ENCODE results near the gene WDR54. TPM values are rescaled to one million over a fixed set of nuclear protein-coding genes. Genes with fewer than 3 reads are reported as not detected.

Gene WDR54
- total RNA-seq, 4 donors from 2014 or later, result 2.3 to 7.0 TPM; not detected in 2

DNA sequence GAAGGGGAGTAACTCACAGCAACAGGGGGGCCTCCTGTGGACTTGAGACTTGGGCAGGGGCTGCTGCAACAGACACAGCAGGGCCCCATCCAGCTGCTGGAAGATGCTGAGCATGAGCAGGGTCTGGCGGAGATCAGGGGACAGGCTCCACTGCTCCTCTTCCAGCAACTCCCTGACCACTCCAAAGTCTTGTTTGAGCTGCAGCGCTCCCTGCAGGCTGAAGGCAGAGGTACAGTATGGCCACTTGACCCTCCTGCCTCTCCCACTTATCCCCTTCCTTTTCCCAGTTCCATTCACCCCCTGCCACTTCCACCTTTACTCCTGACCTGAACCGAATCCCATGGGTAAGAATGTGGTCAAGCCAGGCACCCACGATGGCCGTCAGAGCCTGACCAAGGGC, 53.4 kb downstream of the WDR54 start:
- Histone ChIP-seq H3K27ac (no peak overlapping the region), H3K9me3 (no peaks in the 10 kb centered on the region), H3K36me3 (peaks cover 0 to 11% (median 0%) of the 10 kb centered on the region in 4 donors), H3K4me1 (peaks cover 12 to 23% (median 15%) of the 10 kb centered on the region in 4 donors), H3K27me3 (no peaks in the 10 kb centered on the region), H3K4me3 (no peak overlapping the region)
- in situ Hi-C loops (cut with MboI; ENCODE audit: low pct_ligation_motif_present in 1 of 4, low pct_unique_long_range_greater_than_20kb in 1 of 4, low sequenced_read_pairs in 3 of 4), result loop anchor here in 2 of 4 donors (25.0 kb wide), 1 partner anchor 112 kb away; no protein-coding TSS in a partner anchor
- intact Hi-C loops (cut with DNase I; ENCODE audit: low total_unique reads), result no loop called here
- no peak for DNase-seq
- WGBS, 2 donors (ENCODE audit: low coverage in 1 of 2), result 67 to 93% methylated on average over 2 to 5 of the region's 5 CpGs
- TF ChIP-seq POLR2A (IDR thresholded peaks at IDR 0.05) (no peak), CTCF (IDR thresholded peaks at IDR 0.05) (peak in 1 of 5 experiments; percentile 3)

Other genes starting within 250 kb of the WDR54 start
- gene MOB1A, start 242.9 kb upstream of the WDR54 start, total RNA-seq, result 10 to 100 TPM; 43.0 to 91.9 (median 68.8) TPM
- gene MTHFD2, start 223.1 kb upstream of the WDR54 start, total RNA-seq, result 100 to 1,000 TPM in 1 of 4 donors, 10 to 100 TPM in 2, 1 to 10 TPM in 1; 2.2 to 220 (median 17.8) TPM
- 1 to 10 TPM in 3 of 4 donors, under 1 TPM in 1; 0.37 to 6.1 (median 3.5) TPM for gene SLC4A5, start 78.3 kb upstream of the WDR54 start, total RNA-seq
- gene DCTN1, start 41.4 kb upstream of the WDR54 start, total RNA-seq, result 100 to 1,000 TPM; 109 to 134 (median 122) TPM
- gene C2orf81, start 111 bp upstream of the WDR54 start, total RNA-seq, result 1 to 10 TPM in 1 of 4 donors, under 1 TPM in 1, not detected in 2; 0.82 to 1.3 TPM
- 10 to 100 TPM; 29.7 to 46.4 (median 41.9) TPM for gene RTKN, start 20.2 kb downstream of the WDR54 start, total RNA-seq
- 10 to 100 TPM; 12.9 to 53.9 (median 34.5) TPM for gene INO80B, start 33.4 kb downstream of the WDR54 start, total RNA-seq
- 100 to 1,000 TPM in 1 of 4 donors, 10 to 100 TPM in 3; 59.5 to 101 (median 62.7) TPM for gene WBP1, start 36.7 kb downstream of the WDR54 start, total RNA-seq
- 10 to 100 TPM; 54.8 to 76.7 (median 58.9) TPM for gene MOGS, start 43.7 kb downstream of the WDR54 start, total RNA-seq
- gene MRPL53, start 51.0 kb downstream of the WDR54 start, total RNA-seq, result 100 to 1,000 TPM in 1 of 4 donors, 10 to 100 TPM in 3; 23.2 to 170 (median 26.3) TPM
- 10 to 100 TPM; 49.7 to 93.1 (median 71.6) TPM for gene CCDC142, start 61.3 kb downstream of the WDR54 start, total RNA-seq
- gene TTC31, start 61.4 kb downstream of the WDR54 start, total RNA-seq, result 10 to 100 TPM; 16.9 to 36.0 (median 32.0) TPM
- 1 to 10 TPM in 2 of 4 donors, under 1 TPM in 1, not detected in 1; 0.80 to 3.8 (median 1.6) TPM for gene LBX2, start 77.9 kb downstream of the WDR54 start, total RNA-seq
- gene PCGF1, start 86.0 kb downstream of the WDR54 start, total RNA-seq, result 10 to 100 TPM in 3 of 4 donors, 1 to 10 TPM in 1; 3.7 to 23.9 (median 19.3) TPM
- gene TLX2, start 92.7 kb downstream of the WDR54 start, total RNA-seq, result 1 to 10 TPM in 1 of 4 donors, under 1 TPM in 1, not detected in 2; 0.96 to 2.5 TPM
- 100 to 1,000 TPM in 1 of 4 donors, 10 to 100 TPM in 3; 32.4 to 194 (median 53.1) TPM for gene DQX1, start 104.5 kb downstream of the WDR54 start, total RNA-seq
- gene AUP1, start 108.0 kb downstream of the WDR54 start, total RNA-seq, result 100 to 1,000 TPM; 164 to 264 (median 189) TPM
- 10 to 100 TPM in 3 of 4 donors, 1 to 10 TPM in 1; 8.6 to 29.6 (median 21.0) TPM for gene HTRA2, start 108.2 kb downstream of the WDR54 start, total RNA-seq
- 1 to 10 TPM; 1.6 to 4.1 (median 3.0) TPM for gene LOXL3, start 132.2 kb downstream of the WDR54 start, total RNA-seq
- 10 to 100 TPM; 14.7 to 21.3 (median 20.1) TPM for gene DOK1, start 133.0 kb downstream of the WDR54 start, total RNA-seq
- gene M1AP, start 226.6 kb downstream of the WDR54 start, total RNA-seq, result under 1 TPM in 1 of 4 donors, not detected in 3; 0.27 TPM
- 1 to 10 TPM in 3 of 4 donors, under 1 TPM in 1; 0.75 to 5.7 (median 3.6) TPM for gene SEMA4F, start 232.5 kb downstream of the WDR54 start, total RNA-seq

Measured in transverse colon (tissue), 4 donors.